BE2C (cell line): Measurements from ENCODE around the gene TSKU.

ENCODE experiments used
- DNase-seq: peaks from one replicate; pipeline ENCODE4 v3.0.0-alpha.2; 2020
- H3K27me3 ChIP-seq: fragments of 250-450 bp; sonication (Bioruptor Pico); 2 replicates; pipeline ENCODE4 v1.5.1; 2020; ENCODE audit warnings: mild to moderate bottlenecking
- H3K36me3 ChIP-seq: fragments of 250-450 bp; sonication (Bioruptor Pico); 2 replicates; pipeline ENCODE4 v1.5.1; 2020; ENCODE audit warnings: mild to moderate bottlenecking
- H3K4me1 ChIP-seq: fragments of 250-450 bp; sonication (Bioruptor Pico); 2 replicates; pipeline ENCODE4 v1.5.1; 2020
- H3K4me3 ChIP-seq: 2 replicates; pipeline ENCODE4 v1.5.1; 2011; ENCODE audit warnings: low read depth, low read length
- H3K9me3 ChIP-seq: fragments of 250-450 bp; sonication (Bioruptor Pico); 2 replicates; pipeline ENCODE4 v1.5.1; 2020
- TF ChIP-seq, protein P1 (sequence below): IDR thresholded peaks from 2 replicates; pipeline ENCODE4 v1.5.1; 2012; ENCODE audit warnings: mild to moderate bottlenecking, low read depth, low read length

Gene TSKU

DNA sequence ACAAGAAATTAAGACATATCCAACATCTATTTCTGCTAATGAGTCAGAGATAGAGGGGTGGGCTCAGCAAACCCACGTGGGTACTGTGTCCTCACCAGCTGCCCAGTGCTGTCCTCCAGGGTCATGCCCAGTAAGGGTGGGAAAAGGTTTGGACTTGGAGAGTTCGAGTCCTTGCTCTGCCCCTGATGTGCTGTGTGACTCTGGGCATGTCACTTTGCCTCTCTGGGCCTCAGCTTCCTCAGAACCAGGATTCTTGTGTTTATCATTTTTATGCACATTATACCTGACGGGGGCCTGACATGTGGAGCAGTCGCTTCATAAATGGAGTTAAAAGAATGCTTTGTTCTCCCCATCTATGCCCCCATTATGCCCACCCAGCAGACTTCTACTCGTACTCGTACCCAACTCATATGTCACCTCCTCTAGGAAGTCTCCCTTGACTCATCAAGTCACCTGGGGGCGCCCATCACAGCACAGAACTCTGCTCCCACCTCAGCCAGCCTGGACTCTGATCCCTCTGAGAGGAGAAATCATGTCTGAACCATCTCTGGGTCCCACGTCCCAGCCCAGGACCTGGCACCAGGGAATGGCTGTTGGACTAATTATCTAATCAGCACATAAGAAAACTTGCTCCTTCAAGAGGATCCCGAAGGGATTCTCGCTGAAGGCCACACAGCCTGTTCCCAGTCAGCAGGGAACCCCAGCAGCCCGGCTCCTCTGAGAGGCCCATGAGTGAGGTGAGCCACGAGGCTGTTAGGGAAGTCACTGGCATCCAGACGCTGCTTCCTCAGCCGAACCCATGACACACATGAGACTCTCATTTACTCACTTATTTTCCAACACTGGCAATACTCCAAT lies 38.7 kb upstream of the TSKU start:
- Histone ChIP-seq H3K4me1 (peaks cover 21% of the 10 kb centered on the region), H3K36me3 (no peaks in the 10 kb centered on the region), H3K4me3 (no peak overlapping the region), H3K27me3 (no peaks in the 10 kb centered on the region), H3K9me3 (no peaks in the 10 kb centered on the region)
- DNase-seq, result peak; percentile 31
- TF ChIP-seq, protein P1, sequence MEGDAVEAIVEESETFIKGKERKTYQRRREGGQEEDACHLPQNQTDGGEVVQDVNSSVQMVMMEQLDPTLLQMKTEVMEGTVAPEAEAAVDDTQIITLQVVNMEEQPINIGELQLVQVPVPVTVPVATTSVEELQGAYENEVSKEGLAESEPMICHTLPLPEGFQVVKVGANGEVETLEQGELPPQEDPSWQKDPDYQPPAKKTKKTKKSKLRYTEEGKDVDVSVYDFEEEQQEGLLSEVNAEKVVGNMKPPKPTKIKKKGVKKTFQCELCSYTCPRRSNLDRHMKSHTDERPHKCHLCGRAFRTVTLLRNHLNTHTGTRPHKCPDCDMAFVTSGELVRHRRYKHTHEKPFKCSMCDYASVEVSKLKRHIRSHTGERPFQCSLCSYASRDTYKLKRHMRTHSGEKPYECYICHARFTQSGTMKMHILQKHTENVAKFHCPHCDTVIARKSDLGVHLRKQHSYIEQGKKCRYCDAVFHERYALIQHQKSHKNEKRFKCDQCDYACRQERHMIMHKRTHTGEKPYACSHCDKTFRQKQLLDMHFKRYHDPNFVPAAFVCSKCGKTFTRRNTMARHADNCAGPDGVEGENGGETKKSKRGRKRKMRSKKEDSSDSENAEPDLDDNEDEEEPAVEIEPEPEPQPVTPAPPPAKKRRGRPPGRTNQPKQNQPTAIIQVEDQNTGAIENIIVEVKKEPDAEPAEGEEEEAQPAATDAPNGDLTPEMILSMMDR, result no peak

DNA sequence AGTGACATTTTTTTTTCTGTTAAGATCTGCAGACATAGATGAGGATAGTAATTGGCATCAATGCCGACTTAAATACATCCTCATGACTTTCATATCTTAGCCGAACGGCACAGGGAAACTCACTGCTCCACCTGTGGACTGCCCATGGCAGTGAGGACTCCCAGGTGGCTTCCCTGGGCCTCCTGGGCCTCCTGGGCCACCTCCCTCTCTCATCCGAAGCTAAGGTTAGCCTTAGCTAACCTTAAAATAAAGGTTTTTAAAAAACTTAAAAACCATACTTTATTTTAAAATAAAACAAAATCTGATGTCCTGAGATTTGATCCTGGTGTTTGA lies 38.1 kb upstream of the TSKU start:
- Histone ChIP-seq H3K4me3 (no peak overlapping the region), H3K4me1 (peaks cover 21% of the 10 kb centered on the region), H3K36me3 (no peaks in the 10 kb centered on the region), H3K27me3 (no peaks in the 10 kb centered on the region), H3K9me3 (no peaks in the 10 kb centered on the region)
- no peak for DNase-seq
- TF ChIP-seq, protein P1, result no peak

DNA sequence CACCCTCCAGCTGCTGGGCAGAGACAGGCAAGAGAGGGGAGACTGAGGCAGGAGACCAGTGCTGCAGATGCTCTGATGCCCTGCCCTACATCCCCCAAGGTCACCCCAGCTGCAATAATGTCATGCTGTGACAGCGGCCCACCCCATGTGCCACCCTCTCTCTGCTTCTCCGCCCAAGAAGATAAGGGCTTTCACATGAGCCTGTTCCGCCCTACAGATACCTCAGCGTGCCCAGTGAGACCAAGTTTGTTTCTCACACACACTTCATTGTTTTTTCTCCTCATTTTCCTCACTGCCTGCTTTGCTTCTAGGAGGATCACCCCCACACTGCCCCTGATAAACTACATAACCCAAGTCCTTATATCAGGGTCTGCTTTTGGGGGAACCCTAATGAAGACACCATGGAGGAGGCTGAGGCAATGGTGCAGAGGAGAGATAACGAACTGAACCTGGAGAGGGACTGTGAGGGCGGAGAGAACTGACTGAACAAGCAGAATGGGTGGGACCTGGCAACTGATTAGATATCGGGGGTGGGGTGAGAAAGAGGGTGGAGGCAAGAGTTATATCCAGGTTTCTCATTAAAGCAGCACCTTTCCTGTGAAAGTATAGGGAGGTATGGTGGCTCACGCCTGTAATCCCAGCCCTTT lies 37.5 kb upstream of the TSKU start:
- Histone ChIP-seq H3K4me3 (no peak overlapping the region), H3K9me3 (no peaks in the 10 kb centered on the region), H3K4me1 (peaks cover 21% of the 10 kb centered on the region), H3K36me3 (no peaks in the 10 kb centered on the region), H3K27me3 (no peaks in the 10 kb centered on the region)
- no peak for DNase-seq
- TF ChIP-seq, protein P1, result no peak

DNA sequence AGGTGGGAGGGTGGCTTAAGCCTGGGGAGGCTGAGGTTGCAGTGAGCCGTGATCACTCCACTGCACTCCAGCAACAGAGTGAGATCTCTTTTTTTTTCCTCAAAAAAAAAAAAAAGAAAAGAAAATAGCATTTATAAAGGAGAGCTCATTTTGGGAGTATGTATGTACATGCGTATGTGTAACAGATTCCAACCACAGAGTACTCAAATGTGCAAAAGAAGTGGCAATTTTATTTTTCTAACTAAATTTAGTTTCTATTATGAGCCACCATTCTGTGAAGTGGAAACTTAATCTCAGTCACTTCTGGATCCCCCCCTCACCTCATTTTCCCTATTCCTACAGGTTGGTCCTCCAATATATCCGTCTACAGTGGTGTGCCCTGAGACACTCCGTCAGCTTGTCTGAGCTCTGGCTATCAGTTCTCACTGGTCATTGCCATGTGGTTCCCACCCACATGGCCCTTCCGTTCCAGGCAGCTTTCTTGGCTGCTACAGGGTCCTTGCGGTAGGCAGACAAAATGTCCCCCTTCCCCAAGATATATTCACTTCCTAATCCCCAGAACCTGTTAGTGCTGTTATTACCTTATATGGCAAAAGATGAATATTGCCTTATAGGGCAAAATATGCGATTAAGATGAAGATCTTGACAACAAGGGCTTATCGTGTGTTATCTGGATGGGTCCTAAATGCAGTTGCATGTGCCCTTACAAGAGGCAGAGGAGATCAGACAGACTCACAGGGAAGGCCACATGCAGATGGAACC lies 35.8 kb upstream of the TSKU start:
- Histone ChIP-seq H3K9me3 (no peaks in the 10 kb centered on the region), H3K36me3 (no peaks in the 10 kb centered on the region), H3K4me1 (peaks cover 21% of the 10 kb centered on the region), H3K4me3 (no peak overlapping the region), H3K27me3 (no peaks in the 10 kb centered on the region)
- DNase-seq, result no peak
- TF ChIP-seq, protein P1, result no peak

DNA sequence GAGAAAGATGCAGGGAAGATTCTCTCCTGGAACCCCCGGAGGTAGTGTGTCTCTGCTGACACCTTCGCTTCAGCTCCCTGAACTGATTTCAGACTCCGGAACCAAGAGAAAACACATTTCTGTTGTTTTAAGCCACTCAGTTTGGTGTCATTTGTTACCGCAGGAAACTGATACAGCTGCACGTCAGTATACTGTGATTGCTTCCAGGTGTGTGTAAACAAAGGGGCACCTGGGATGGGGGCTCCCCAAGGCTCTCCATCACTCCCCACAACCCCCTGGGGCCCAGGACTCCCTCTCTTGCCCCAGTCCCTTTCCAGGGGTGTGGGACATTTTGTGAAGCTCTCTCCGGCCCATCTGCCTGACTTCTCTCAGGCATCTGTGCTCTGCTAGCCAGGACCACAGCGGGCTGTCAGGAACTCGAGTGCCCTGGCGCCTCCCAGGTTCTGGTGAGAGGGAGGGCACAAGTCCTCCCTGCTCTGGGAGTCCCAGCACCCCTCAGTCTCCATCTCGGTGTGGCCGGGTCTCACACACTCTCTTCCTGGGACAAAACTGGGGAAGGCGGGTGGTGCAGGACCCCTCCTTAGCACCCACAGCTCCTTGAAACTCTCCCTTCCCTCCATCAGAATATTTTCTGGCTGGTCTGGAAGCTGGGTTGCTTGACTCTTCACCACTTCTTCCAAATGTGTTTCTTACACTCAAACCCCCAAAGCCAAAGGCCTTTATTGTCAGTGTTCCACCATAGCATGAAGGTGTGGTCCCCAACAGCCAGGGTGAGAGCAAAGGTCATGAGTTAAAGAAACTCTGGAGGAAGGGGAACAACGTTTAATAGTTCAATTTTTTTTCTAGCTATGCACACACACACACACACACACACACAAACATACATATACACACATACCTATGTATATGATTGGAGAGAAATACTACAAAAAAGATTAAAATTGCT lies 35.0 kb upstream of the TSKU start:
- no peak for DNase-seq
- TF ChIP-seq, protein P1, result no peak
- no peaks in the 10 kb centered on the region for H3K9me3 ChIP-seq
- no peaks in the 10 kb centered on the region for H3K36me3 ChIP-seq
- H3K4me3 ChIP-seq, result no peak overlapping the region
- H3K4me1 ChIP-seq, result peaks cover 21% of the 10 kb centered on the region
- no peaks in the 10 kb centered on the region for H3K27me3 ChIP-seq
